GM21737 (cell line): ENCODE data around the gene EIPR1.
"Not testable (repeated sequence)": the region's sequence is repeated elsewhere in the genome, so short reads cannot be mapped to it uniquely, and the experiment has no call there.

ENCODE experiments used
- ATAC-seq: cut with Tn5 transposase; IDR thresholded peaks from one replicate; pipeline ENCODE4 v1.9.1; 2021; ENCODE audit warnings: mild to moderate bottlenecking, moderate library complexity; ENCODE audit not compliant: unreplicated experiment

The EIPR1 gene

DNA sequence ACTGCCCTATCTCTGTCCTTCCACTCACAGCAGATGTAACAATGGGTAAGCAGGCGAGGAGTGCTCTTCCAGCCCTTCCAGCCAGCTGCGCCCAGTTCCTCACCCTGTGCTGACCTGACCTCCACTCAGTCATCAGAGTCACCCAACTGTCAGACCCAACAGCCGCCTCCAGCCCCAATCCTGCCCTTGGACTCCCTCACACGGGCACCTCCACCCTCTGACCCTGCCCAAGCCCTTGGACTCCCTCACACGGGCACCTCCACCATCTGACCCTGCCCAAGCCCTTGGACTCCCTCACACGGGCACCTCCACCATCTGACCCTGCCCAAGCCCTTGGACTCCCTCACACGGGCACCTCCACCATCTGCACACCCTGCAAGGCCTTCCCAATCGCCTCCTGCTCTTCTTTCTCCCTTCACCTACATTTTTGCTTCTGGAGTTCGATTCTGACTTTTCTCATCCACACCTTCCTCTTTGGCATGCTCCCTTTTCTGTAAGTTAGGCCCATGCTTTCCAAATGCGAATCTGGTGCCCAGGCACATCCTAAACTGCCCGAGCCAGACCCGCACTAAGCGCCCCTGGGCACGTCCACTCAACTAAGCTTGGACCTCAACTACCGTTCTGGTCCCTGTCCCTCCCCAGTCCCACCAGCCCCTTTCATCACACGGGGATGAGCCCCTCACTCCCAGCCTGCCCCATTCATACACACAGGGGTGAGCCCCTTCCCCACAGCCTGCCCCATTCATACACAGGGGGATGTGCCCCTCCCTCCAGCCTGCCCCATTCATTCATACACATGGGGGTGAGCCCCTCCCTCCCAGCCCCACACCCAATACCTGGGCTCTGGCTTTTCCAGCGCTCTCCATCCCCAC, 15.9 kb downstream of the EIPR1 start:
- no peak for ATAC-seq

DNA sequence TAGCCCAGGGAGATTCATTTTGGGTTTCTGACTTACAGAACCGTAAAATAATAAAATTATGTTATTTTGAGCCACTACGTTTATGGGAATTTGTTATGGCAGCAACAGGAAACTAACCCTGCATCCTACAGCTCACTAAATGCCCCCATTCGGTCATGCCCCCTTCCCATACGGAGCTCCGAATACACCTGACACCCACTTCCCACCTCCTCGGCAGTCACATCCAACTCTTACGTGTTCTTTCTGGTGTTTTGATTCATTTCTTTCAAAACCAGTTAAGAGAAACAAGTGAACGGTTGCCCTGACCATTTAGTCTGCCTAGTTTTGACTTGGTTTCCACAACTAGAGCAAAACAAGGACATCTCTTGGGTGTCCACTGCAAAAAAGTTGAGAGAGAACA, 19.7 kb downstream of the EIPR1 start:
- ATAC-seq, result no peak

DNA sequence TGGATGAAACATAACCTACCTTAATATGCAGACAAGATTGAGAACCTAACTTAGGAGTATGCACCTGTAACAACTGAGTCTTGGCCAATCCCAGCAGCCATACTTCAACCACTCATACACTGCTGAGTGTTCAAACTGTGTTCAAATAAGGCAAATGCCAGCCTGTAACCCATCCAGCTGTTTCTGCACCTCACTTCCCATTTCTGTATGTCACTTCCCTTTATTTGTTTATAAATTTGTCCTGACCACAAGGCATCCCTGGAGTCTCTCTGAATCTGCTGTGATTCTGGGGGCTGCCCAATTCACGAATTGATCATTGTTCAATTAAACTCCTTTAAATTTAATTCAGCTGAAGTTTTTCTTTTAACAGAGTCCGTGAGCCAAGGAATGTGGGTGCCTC, 20.2 kb downstream of the EIPR1 start:
- not testable (repeated sequence) for ATAC-seq

DNA sequence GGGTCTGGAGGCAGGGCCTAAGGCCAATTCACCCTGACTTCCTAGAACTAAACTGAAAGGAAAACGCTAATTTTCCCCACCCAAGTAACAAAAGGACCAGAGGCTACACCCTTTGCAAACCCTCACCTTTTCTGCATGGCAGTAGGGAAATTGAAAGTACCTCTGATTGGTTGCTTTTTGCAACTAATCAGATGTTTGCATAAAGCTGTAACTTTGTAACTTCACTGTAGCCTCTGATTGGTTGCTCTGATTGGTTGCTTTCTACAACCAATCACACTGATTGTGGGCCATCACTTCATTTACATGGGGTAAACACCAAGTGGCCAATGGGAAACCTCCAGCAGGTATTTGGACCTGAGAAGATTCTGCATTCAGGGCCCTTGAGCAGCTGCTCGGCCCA, 20.8 kb downstream of the EIPR1 start:
- ATAC-seq, result no peak

DNA sequence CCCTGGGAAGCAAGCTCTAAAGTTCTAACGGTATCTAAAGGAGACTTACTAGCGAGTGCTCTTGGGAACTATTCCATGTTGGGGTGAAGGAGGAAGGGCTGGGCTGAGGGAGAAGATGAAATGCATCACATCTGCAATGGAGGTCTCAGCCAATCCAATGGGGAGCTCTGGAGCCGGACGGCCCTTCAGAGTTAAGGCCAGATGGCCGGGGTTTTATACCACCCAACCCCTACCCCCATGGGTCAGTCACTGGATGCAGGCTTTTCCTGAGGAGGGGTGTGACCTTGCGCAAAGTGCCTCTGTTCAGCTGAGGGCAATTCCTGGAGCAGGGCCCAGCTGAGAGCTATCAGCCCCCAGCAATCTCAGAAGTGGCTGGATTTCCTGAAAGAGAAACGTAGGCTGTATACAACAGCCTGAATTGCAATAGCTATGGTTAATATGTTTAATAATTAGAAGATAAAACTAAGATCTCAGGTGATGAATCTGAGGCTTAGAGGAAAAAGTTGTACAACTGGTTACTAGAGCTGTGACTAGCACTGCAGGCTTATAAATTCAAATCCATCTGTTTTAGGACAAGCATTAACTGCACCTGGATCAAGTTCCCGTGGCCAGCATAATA, 21.6 kb downstream of the EIPR1 start:
- ATAC-seq, result no peak

DNA sequence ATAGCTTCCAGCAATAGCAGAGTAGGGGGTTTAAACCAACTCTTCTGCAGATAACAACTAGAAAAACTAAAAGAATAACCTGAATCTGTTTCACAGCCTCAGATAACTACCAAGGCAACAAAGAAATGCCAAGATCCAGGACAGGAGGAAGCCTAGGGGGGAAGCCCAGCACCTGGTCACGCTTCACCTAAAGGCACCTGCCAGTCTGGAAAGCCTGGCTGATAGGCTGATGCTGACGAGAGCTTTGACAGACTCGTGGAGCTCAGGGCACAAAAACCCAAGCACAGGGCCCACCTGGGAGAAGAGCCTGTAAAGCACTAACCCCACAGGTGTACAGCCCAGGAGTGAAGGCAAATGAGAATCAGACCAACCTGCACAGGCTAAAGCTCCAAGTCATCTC, 22.6 kb downstream of the EIPR1 start:
- ATAC-seq, result no peak

DNA sequence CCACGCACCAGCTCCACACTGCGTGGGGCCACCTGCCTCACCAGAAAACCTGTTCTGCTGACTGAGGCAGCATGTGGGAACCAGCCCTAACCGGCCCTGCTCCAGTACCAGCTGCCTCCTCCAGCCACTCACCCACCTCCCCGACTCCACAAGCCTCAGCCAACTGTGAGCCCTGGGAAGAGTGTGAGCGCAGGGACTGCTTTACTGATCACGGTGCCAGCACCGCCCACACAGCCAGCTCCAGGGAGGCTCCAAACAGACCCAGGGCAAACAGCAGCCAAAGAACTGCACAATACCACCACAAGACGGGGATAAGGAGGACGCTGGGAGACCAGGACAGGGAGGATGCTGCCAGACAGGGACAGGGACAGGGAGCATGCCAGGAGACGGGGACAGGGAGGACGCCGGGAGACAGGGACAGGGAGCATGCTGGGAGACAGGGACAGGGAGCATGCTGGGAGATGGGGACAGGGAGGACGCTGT, 28.4 kb downstream of the EIPR1 start:
- ATAC-seq, result no peak

DNA sequence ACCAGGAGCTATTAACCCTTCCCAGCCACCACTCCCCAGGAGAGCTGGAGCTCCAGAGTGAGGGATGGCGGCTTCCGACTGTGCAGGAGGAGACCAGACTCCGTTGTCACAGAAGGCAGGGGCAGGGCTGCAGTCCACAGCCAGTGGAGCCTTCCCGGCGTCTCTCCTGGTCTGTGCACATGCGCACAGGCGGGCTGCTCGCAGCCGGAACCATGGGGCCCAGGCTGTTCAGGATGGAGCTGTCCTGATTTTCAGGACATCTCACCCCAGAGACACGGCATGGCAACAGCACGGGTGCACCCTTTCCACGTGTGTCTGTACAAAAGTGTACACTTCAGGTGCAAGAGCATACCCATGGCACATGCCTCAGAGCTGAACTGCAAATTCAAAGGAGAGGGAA, 28.9 kb downstream of the EIPR1 start:
- no peak for ATAC-seq

DNA sequence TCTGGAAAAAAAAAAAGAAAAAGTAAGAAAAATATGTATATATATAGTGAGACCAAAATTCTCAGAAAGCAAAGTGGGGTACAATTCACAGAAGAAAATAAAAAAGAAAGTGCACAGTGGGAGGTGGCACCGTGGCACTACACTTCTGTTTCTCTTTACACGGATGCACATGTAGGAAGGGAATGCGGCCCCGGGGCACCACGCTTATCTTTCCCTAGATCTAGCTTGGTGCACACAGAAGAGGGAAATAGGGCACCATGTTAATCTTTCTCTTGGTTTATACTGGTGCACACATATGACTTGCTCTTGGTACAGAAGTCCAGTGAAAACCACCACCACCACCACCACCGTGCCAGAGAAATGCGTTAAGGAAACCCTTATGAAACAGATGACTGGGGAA, 32.0 kb downstream of the EIPR1 start:
- ATAC-seq, result no peak

DNA sequence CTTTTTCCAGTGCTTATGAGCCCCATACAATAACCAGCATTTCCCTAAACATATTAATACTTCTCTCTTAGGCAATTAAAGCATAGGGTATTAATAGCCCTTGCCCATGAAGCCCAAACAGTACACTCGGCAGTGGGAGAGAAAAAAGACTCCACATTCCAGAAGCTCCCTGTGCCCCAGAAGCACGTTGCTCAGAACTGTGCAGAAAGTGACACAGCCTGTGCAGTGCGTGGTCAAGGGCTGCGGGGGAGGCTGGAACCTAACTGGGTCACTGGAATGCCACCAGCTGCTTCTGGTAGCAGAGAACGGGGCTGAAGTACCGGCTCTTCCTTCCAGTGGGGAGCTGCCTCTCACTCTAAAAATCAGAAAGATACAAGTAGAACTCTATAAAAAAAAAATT, 32.7 kb downstream of the EIPR1 start:
- no peak for ATAC-seq

DNA sequence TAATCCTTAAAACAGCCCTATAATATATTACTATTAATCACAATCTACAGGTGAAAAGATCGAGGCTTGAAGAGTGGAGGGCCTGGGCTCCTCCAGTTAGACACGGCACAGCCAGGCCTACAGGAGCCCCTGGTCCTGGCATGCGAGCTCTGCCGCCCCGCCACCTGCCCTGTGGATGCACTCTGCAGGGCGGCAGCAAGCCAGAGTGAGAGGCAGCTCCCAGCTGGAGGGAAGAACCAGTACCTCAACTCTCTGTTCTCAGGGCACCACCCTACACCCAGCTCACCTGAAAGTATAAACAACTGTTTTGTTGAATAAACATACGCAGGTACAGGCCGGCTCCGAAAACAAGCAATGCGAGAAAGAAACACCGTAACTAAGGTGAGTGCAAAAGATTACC, 34.6 kb downstream of the EIPR1 start:
- no peak for ATAC-seq

DNA sequence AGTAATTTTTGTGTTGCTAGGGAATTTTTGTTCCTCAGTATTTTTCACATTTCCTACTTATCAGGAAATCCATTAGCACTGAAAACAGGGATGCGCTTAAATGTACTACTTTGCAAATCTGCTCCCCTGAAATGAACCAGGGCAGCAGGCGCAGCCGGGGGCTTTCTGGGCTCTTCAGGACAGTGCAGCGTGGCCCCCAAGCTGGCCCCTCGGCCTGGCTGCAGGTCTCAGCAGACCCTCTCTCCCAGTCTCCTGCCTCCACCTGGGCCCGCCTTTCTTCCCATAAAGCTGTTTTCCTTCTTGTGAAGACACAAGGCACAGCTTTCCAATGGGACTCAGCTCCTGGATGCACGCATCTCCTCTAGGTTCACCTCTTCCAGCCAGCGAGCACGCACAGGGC, 35.3 kb downstream of the EIPR1 start:
- ATAC-seq, result no peak

DNA sequence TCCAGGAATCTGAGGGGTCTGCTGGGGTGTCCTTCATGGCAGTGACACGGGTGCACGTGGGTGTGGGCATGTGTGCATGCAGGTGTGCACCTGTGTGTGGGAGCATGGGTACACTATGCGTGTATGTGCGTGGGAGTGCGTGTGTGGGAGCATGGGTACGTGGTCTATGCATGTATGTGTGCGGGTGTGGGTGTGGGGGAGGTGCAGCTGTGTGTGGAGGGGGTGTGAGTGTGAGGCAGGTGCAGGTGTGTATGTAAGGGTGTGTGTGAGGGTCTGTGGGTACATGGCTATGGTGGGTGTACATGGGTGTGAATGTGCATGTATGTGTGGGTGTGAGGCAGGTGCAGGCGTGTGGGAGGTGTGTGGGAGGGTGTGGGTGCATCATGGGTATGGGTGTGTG, 36.3 kb downstream of the EIPR1 start:
- ATAC-seq, result no peak

DNA sequence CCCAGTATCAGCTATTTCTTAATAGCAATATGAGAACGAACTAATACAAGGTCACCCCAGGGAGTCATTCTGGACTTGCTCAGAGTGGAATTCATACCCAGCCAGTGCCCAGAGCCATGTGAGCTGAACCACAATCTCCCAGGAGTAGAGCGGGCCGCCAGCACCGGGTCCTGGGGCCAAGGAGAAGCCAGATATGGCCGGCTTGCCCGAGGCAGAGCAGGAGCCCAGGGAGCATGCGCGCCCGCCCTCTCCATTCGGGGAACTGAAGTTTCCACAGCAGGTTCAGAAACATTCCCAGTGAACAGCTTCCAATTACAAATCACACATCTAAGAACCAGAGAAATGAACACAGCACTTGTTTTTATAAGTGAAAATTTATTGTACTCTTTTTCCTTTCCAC, 37.5 kb downstream of the EIPR1 start:
- no peak for ATAC-seq

DNA sequence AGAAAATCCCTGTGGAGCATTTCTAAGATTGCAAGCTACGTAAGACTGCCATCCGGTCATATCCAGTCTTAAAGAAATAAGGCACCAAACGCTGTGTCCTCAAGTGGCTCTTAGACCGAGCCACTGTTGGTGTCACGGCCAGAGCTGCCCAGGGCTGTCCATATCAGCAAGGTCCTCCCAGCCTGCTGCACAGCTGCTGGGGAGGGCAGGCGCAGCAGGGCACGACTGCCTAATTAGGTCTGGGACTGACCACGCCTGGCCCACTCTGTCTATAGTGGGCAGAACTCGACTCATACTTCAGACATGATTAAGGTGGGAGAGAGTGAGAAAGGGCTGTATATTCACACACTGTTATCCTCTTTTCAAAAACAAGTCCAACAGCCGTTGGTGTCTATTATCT, 39.3 kb downstream of the EIPR1 start:
- no peak for ATAC-seq

DNA sequence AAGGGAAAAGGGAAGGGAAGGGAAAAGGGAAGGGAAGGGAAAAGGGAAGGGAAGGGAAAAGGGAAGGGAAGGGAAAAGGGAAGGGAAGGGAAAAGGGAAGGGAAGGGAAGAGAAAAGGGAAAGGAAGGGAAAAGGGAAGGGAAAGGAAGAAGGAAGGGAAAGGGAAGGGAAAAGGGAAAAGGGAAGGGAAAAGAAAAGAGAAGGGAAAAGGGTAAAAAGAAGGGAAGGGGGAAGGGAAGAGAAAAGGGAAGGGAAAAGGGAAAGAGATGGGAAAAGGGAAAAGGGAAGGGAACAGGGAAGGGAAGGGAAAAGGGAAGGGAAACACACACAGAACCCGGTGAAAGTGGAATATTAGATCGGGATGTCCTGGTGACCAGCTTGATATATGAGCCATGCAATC, 40.8 kb downstream of the EIPR1 start:
- no peak for ATAC-seq

DNA sequence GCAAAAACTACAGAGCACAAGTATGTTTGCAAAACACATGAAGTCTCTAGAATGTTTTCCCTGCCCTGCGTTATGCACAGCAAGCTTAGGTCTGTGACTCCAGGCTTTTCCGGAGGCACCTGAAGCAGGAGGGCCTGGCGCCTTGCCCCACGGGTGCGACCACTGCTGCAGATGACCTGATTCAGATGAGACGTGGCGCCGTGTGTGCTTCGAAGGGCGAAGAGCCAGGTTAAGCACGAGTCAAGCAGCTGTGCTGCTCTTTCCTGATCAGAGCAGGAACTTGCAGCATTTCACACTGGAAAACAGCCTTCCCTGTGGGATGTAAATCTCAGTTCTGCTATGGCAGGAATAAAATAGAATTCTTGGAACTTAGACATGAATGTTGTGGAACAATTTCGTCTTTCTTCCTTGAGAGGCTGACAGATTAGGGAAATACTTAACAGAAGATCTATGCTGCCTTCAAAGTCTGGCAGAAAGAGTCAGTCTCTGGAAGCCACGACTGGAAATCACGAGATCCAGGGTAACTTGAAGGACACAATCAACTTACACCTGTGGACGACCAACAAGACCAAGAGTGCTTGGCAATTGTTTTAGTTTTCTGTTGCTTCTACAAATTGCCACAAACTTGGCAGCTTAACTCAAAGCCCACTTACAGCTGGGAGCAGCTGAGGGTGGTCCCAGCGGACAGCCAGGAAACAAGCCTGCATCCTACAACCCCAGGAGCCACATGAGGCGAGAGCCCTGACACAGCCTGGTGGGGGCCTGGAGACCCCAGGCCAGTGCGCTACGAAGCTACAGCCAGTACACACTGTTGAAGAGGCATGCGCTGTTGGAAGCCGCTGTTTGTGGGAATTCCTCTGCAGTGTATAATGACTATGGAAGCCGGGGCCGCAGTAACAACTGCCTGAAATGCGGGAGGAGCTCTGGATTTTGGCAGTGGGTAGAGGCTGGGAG, 42.9 kb downstream of the EIPR1 start:
- no peak for ATAC-seq

DNA sequence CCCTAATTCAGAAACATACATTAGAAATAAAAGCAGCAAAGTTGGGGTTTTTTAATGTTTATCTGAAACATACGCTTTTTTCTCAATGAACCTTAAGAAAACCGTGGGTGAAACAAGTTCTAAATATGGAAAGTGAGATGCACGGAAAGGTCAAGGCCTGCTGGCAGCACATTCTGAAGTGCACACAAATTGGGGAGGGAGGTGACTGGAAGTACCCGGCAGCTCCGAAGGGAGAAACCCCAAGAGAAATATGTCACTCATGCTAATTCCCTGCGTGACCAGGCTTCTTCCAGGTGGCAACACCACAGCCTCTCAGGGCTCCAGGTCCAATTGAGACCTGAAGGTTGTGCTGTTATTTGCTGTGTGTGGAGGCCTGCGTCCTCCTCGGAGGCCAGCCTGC, 45.5 kb downstream of the EIPR1 start:
- no peak for ATAC-seq

DNA sequence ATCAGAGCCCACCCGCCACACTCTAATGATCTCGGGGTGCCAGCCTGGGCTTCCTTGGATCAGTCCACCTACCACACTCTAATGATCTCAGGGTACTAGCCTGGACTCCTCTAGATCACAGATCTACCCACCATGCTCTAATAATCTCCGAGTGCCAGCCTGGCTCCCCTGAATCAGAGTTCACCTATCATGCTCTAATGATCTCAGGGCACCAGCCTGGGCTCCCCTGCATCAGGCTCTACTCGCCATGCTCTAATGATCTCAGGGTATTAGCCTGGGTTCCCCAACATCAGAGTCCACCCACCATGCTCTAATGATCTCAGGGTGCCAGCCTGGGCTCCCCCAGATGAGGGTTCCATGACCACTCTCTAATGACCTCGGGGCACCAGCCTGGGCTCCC, 48.1 kb downstream of the EIPR1 start:
- no peak for ATAC-seq

DNA sequence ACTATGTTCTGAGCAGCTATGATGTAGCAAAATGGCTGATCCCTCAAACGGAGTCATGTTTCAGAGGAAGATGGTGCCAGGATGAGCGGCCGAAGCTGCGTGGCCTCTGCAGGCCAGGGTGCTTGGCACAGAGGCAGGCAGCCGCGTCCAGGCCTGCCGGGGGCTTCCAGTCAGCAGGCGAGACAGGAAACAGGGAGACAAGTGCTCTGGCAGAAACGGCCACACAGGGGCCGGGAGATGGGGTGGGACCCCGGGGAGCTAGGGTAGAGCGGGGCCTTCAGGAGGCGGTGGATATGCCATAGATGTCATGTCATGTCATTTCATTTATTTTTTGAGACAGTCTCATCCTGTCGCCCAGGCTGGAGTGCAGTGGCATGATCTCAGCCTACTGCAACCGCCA, 50.7 kb downstream of the EIPR1 start:
- no peak for ATAC-seq

DNA sequence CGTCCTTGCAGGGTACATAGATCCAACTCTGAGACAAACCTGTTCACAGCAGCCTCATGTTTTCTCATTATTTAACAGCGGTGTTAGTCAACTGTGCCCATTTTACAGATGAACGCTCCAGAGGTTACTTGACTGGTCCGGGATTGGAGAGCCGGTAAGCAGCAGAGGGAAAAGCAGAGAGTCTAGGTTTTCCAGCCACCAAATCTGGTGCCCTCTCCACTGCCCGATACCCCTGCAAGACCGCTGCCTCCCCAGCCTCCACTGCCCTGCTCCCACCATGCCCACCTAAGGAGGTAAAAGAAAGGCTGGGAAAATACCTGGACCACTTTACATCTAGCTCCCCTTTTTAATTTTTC, 51.5 kb downstream of the EIPR1 start:
- no peak for ATAC-seq
